Hepatocyte (in vitro differentiated cells): ENCODE results near the gene GNB1L. TPM values are rescaled to one million over a fixed set of nuclear protein-coding genes. Genes with fewer than 3 reads are reported as not detected.

Experiments
- DNase-seq: peaks from one replicate; pipeline ENCODE4 v3.0.0-alpha.2; 2016; ENCODE audit warnings: low spot score
- H2AFZ ChIP-seq: fragments of 200-600 bp; sonication (generic); 2 replicates; pipeline ENCODE4 v1.6.0; 2016; ENCODE audit warnings: antibody characterized with exemption, mild to moderate bottlenecking
- H3K27ac ChIP-seq: fragments of 200-600 bp; sonication (generic); 2 replicates; pipeline ENCODE4 v1.5.1; 2016; ENCODE audit warnings: mild to moderate bottlenecking
- H3K27me3 ChIP-seq: fragments of 200-600 bp; sonication (generic); 2 replicates; pipeline ENCODE4 v1.6.1; 2016
- H3K36me3 ChIP-seq: fragments of 200-600 bp; sonication (generic); replicated peaks from 2 replicates; pipeline ENCODE4 v1.5.1; 2016; ENCODE audit warnings: low read depth; ENCODE audit not compliant: insufficient read depth
- H3K4me1 ChIP-seq: fragments of 200-600 bp; sonication (generic); 2 replicates; pipeline ENCODE4 v1.5.1; 2016; ENCODE audit warnings: mild to moderate bottlenecking, moderate library complexity; ENCODE audit not compliant: insufficient read depth
- H3K4me2 ChIP-seq: fragments of 200-600 bp; sonication (generic); 2 replicates; pipeline ENCODE4 v1.6.0; 2016
- H3K4me3 ChIP-seq: fragments of 200-600 bp; sonication (generic); 2 replicates; pipeline ENCODE4 v1.5.1; 2016; ENCODE audit warnings: mild to moderate bottlenecking
- H3K79me2 ChIP-seq: fragments of 200-600 bp; sonication (generic); 2 replicates; pipeline ENCODE4 v1.6.0; 2017; ENCODE audit warnings: mild to moderate bottlenecking
- H3K9me2 ChIP-seq: fragments of 200-600 bp; sonication (generic); replicated peaks from 2 replicates; pipeline ENCODE4 v1.6.0; 2017; ENCODE audit warnings: mild to moderate bottlenecking; ENCODE audit not compliant: insufficient read depth
- H3K9me3 ChIP-seq: fragments of 200-600 bp; sonication (generic); 2 replicates; pipeline ENCODE4 v1.5.1; 2016; ENCODE audit warnings: low read depth, mild to moderate bottlenecking
- H4K20me1 ChIP-seq: fragments of 200-600 bp; sonication (generic); 2 replicates; pipeline ENCODE4 v1.6.0; 2016; ENCODE audit warnings: mild to moderate bottlenecking; ENCODE audit not compliant: insufficient read depth, poor library complexity, severe bottlenecking
- CTCF ChIP-seq: fragments of 200-600 bp; sonication (generic); IDR thresholded peaks from 2 replicates; pipeline ENCODE4 v1.5.1; 2016; ENCODE audit warnings: antibody characterized with exemption, mild to moderate bottlenecking; ENCODE audit not compliant: poor library complexity
- EZH2 ChIP-seq: fragments of 200-600 bp; sonication (generic); IDR thresholded peaks from 2 replicates; pipeline ENCODE4 v1.6.1; 2016; ENCODE audit warnings: antibody characterized with exemption, mild to moderate bottlenecking, borderline replicate concordance
- EZH2phosphoT487 ChIP-seq: fragments of 200-600 bp; sonication (generic); IDR thresholded peaks from one replicate; pipeline ENCODE4 v1.6.1; 2018; ENCODE audit warnings: antibody characterized with exemption, mild to moderate bottlenecking, low read depth, moderate library complexity; ENCODE audit not compliant: unreplicated experiment, severe bottlenecking
- WGBS: methylation state at CpG from one replicate; pipeline ENCODE4 v1.1.6; 2016; ENCODE audit warnings: low lambda C conversion rate; ENCODE audit errors: missing lambda C conversion rate; 5-methylcytosine and 5-hydroxymethylcytosine counted together
- polyA plus RNA-seq: library from polyadenylated mRNA; unstranded; fragments of >200 nt; fragmentation: Nextera tagmentation; extraction: Ambion mirVana; gene quantifications from 2 replicates; pipeline ENCODE4 v1.2.1, GENCODE V29; 2016
- total RNA-seq: library from RNA; depleted of rRNA; stranded (reverse); fragments of >200 nt; gene quantifications from 2 replicates; pipeline ENCODE4 v1.2.3, GENCODE V29; 2014

Gene GNB1L
- total and polyA plus RNA-seq, 2 experiments from 2014 or later = 4.1 to 8.5 TPM

GRCh38 chr22:19815093-19815822 is 39.4 kb downstream of the GNB1L start:
- no peaks in the 10 kb centered on the region for H3K9me3 ChIP-seq
- H3K4me3 ChIP-seq = no peak overlapping the region
- no peak overlapping the region for H3K4me2 ChIP-seq
- no peaks in the 10 kb centered on the region for H3K27me3 ChIP-seq
- TF ChIP-seq EZH2 (no peak), EZH2phosphoT487 (no peak), CTCF (no peak)
- no peak for DNase-seq
- no peak overlapping the region for H2AFZ ChIP-seq
- H3K9me2 ChIP-seq = no peaks in the 10 kb centered on the region
- H3K27ac ChIP-seq = no peak overlapping the region
- H3K79me2 ChIP-seq = no peaks in the 10 kb centered on the region
- 95% methylated on average over 18 of the region's 18 CpGs for WGBS
- H4K20me1 ChIP-seq = no peaks in the 10 kb centered on the region
- H3K36me3 ChIP-seq = no peaks in the 10 kb centered on the region
- no peaks in the 10 kb centered on the region for H3K4me1 ChIP-seq

GRCh38 chr22:19814428-19814827 is 40.2 kb downstream of the GNB1L start:
- no peaks in the 10 kb centered on the region for H4K20me1 ChIP-seq
- H3K9me3 ChIP-seq = no peaks in the 10 kb centered on the region
- no peaks in the 10 kb centered on the region for H3K27me3 ChIP-seq
- no peaks in the 10 kb centered on the region for H3K9me2 ChIP-seq
- no peaks in the 10 kb centered on the region for H3K36me3 ChIP-seq
- H2AFZ ChIP-seq = no peak overlapping the region
- H3K79me2 ChIP-seq = no peaks in the 10 kb centered on the region
- no peak overlapping the region for H3K27ac ChIP-seq
- no peak overlapping the region for H3K4me2 ChIP-seq
- H3K4me1 ChIP-seq = no peaks in the 10 kb centered on the region
- H3K4me3 ChIP-seq = no peak overlapping the region
- DNase-seq = no peak
- no peak for TF ChIP-seq EZH2
- no peak for TF ChIP-seq EZH2phosphoT487
- no peak for TF ChIP-seq CTCF
- WGBS = 94% methylated on average over 5 of the region's 5 CpGs

GRCh38 chr22:19812910-19813309 is 41.8 kb downstream of the GNB1L start:
- no peaks in the 10 kb centered on the region for H3K9me2 ChIP-seq
- no peaks in the 10 kb centered on the region for H3K79me2 ChIP-seq
- H3K4me3 ChIP-seq = no peak overlapping the region
- no peaks in the 10 kb centered on the region for H3K36me3 ChIP-seq
- H3K4me2 ChIP-seq = no peak overlapping the region
- no peak for DNase-seq
- no peak overlapping the region for H2AFZ ChIP-seq
- no peaks in the 10 kb centered on the region for H3K9me3 ChIP-seq
- no peaks in the 10 kb centered on the region for H3K4me1 ChIP-seq
- H3K27me3 ChIP-seq = no peaks in the 10 kb centered on the region
- no peaks in the 10 kb centered on the region for H4K20me1 ChIP-seq
- no peak overlapping the region for H3K27ac ChIP-seq
- TF ChIP-seq EZH2 (no peak), CTCF (no peak), EZH2phosphoT487 (no peak)
- 98% methylated on average over 11 of the region's 11 CpGs for WGBS
